PFSK-1 (cell line): ENCODE measurements around the gene C13orf46.

ENCODE experiments used
- FOXP2 ChIP-seq: optimal IDR thresholded peaks from 2 replicates; pipeline ENCODE3; 2011; ENCODE audit warnings: borderline replicate concordance, control low read depth, inconsistent platforms; ENCODE audit not compliant: insufficient read depth; ENCODE audit errors: extremely low read length, extremely low read depth
- POLR2AphosphoS5 ChIP-seq: IDR thresholded peaks from 2 replicates; pipeline ENCODE4 v1.6.1; 2012; ENCODE audit warnings: low read depth, mild to moderate bottlenecking, control low read depth, low read length, moderate library complexity
- SIN3A ChIP-seq: IDR thresholded peaks from 2 replicates; pipeline ENCODE4 v1.6.1; 2012; ENCODE audit warnings: mild to moderate bottlenecking, low read length, moderate library complexity, borderline replicate concordance; ENCODE audit not compliant: insufficient read depth
- TAF1 ChIP-seq: IDR thresholded peaks from 2 replicates; pipeline ENCODE4 v1.6.1; 2012; ENCODE audit warnings: low read length, control low read depth, borderline replicate concordance; ENCODE audit not compliant: insufficient read depth
- TF ChIP-seq, protein P1 (sequence below), 2 experiments: IDR thresholded peaks; 2 replicates each; pipeline versions ENCODE4 v1.6.1 to v1.8.0; 2011 to 2012; ENCODE audit warnings: low read depth in 2 of 2, low read length in 2 of 2, control low read depth in 1 of 2, inconsistent platforms in 1 of 2, mild to moderate bottlenecking in 1 of 2, moderate library complexity in 1 of 2; ENCODE audit not compliant: insufficient read depth in 1 of 2

The C13orf46 gene

DNA sequence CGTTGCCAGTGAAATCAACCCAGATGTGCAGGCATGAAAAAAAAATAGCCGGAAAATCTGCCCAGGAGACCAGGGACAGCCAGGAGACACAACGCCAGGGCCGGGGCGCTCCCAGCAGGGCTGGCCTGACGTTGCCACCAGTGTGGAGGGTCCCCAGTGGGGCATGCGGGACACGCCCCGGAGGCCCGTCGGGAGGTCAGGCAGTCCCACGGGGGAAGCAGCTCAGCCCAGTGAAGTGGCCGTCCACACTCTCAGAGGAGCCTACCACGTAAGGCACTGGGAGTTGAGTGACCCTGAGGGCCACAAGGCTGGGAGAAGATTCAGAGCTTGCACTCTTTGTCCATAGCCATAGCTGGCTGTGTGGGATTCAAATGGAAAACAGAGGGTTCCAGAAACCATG is 56.8 kb downstream of the C13orf46 start:
- TF ChIP-seq, protein P1, sequence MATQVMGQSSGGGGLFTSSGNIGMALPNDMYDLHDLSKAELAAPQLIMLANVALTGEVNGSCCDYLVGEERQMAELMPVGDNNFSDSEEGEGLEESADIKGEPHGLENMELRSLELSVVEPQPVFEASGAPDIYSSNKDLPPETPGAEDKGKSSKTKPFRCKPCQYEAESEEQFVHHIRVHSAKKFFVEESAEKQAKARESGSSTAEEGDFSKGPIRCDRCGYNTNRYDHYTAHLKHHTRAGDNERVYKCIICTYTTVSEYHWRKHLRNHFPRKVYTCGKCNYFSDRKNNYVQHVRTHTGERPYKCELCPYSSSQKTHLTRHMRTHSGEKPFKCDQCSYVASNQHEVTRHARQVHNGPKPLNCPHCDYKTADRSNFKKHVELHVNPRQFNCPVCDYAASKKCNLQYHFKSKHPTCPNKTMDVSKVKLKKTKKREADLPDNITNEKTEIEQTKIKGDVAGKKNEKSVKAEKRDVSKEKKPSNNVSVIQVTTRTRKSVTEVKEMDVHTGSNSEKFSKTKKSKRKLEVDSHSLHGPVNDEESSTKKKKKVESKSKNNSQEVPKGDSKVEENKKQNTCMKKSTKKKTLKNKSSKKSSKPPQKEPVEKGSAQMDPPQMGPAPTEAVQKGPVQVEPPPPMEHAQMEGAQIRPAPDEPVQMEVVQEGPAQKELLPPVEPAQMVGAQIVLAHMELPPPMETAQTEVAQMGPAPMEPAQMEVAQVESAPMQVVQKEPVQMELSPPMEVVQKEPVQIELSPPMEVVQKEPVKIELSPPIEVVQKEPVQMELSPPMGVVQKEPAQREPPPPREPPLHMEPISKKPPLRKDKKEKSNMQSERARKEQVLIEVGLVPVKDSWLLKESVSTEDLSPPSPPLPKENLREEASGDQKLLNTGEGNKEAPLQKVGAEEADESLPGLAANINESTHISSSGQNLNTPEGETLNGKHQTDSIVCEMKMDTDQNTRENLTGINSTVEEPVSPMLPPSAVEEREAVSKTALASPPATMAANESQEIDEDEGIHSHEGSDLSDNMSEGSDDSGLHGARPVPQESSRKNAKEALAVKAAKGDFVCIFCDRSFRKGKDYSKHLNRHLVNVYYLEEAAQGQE (IDR thresholded peaks at IDR 0.05; ENCODE audit: insufficient read depth in 1 of 2, low read depth in 2 of 2, low read length in 2 of 2) = no peak
- TF ChIP-seq POLR2AphosphoS5 (no peak), FOXP2 (no peak), TAF1 (no peak), SIN3A (no peak)

DNA sequence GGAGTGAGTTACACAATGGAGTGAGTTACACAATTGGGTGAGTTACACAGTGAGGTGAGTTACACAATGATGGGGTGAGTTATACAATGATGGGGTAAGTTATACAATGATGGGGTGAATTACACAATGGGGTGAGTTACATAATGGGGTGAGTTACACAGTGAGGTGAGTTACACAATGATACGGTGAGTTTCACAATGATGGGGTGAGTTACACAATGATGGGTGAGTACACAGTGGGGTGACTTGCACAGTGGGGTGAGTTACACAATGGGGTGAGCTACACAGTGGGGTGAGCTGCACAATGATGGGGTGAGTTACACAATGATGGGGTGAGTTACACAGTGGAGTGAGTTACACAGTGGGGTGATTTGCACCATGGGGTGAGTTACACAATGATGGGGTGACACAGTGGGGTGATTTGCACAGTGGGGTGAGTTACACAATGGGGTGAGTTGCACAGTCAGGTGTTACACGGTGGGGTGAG is 57.5 kb downstream of the C13orf46 start:
- no peak for TF ChIP-seq POLR2AphosphoS5
- no peak for TF ChIP-seq TAF1
- no peak for TF ChIP-seq FOXP2
- TF ChIP-seq SIN3A = no peak
- TF ChIP-seq, protein P1 (IDR thresholded peaks at IDR 0.05; ENCODE audit: insufficient read depth in 1 of 2, low read depth in 2 of 2, low read length in 2 of 2) = no peak

DNA sequence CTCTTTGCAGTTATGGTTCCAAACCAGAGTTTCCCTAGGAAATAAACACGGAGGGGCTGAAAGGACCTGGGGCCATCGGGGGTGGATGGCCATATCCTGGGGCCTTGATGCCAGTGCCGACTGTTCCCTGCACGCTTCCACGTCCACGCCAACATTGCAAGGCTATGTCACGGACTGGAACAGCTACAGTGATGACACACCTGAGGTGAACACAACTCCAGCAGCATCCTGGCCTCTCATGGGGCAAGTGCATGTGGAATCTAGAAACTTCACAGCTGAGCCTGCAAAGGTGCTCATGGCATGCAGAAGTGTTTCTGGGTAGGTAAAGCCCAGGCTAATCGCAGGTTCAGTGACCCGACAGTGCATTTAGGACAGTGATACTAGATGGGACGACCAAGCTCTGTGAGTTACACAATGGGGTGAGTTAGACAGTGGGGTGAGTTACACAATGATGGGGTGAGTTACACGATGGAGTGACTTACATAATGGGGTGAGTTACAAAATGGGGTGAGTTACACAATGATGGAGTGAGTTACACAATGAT is 58.0 kb downstream of the C13orf46 start:
- no peak for TF ChIP-seq TAF1
- no peak for TF ChIP-seq SIN3A
- no peak for TF ChIP-seq FOXP2
- TF ChIP-seq, protein P1 (IDR thresholded peaks at IDR 0.05; ENCODE audit: insufficient read depth in 1 of 2, low read depth in 2 of 2, low read length in 2 of 2) = no peak
- no peak for TF ChIP-seq POLR2AphosphoS5

DNA sequence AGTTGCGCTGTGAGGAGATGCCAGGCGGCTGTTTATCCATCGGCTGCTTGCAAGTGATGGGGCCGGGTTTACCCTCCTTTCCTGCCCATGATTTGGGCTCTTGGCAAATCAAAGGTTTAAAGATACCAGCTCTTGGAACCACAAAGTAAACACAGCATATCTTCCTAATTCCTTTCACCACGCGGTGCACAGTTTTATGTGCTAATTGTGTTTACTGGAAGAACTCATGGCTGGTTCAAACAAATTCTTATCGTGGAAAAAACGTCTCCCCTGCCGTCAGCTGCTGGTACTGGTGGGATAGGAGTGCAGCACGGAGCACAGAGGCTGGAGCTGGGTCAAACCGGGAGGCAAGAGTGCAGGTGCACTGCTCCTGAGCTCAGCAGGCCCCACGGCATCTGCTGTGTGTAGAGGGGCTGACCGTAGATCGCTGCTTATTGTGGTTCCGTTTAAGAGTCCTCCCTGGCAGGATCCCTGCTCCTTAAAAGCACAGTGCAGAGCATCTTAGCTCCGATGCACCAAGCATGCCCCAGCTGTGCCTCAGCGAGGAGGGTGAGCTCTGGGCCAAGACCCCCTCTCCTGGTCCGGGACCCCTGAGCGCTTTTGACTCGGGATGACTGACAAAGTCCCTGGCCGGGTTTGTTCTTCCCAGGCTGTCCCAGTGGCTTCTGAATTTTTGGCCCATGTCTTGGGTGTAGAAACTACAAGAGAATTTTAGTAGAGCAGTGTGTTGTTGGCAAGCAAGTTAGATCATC is 58.7 kb downstream of the C13orf46 start:
- TF ChIP-seq TAF1 = no peak
- no peak for TF ChIP-seq SIN3A
- no peak for TF ChIP-seq FOXP2
- no peak for TF ChIP-seq POLR2AphosphoS5
- TF ChIP-seq, protein P1 (IDR thresholded peaks at IDR 0.05; ENCODE audit: insufficient read depth in 1 of 2, low read depth in 2 of 2, low read length in 2 of 2) = no peak
